Cardiac muscle cell (in vitro differentiated cells and primary cell): Measurements from ENCODE around the gene ATP8A2. TPM values are rescaled to one million over a fixed set of nuclear protein-coding genes. Genes with fewer than 3 reads are reported as not detected.
A peak's percentile ranks its signal among the peaks of the same experiment; 100 is the strongest.

ENCODE experiments used
- DNase-seq, 2 donors: peaks; one replicate each; pipeline versions ENCODE4 v3.0.0 to v3.0.0-alpha.2; 2010 to 2017; ENCODE audit warnings: low read depth in 1 of 2, low spot score in 1 of 2
- H3K27ac ChIP-seq: fragments of 200-600 bp; sonication (generic); 2 replicates; pipeline ENCODE4 v1.5.1; 2016
- H3K27me3 ChIP-seq: fragments of 200-600 bp; sonication (generic); 2 replicates; pipeline ENCODE4 v1.6.0; 2016; ENCODE audit warnings: control low read depth
- H3K36me3 ChIP-seq: fragments of 200-600 bp; sonication (generic); 2 replicates; pipeline ENCODE4 v1.5.1; 2016; ENCODE audit warnings: control low read depth
- H3K4me1 ChIP-seq: fragments of 200-600 bp; sonication (generic); 2 replicates; pipeline ENCODE4 v1.8.1; 2017; ENCODE audit warnings: low read depth, mild to moderate bottlenecking, mixed run types
- H3K4me3 ChIP-seq: fragments of 200-600 bp; sonication (generic); 2 replicates; pipeline ENCODE4 v1.5.1; 2016; ENCODE audit warnings: mild to moderate bottlenecking
- H3K9me3 ChIP-seq: fragments of 200-600 bp; sonication (generic); 2 replicates; pipeline ENCODE4 v1.5.1; 2017; ENCODE audit warnings: low read depth, mild to moderate bottlenecking, control low read depth
- polyA plus RNA-seq: library from polyadenylated mRNA; unstranded; fragments of >200 nt; fragmentation: Nextera tagmentation; extraction: Ambion mirVana; gene quantifications from 2 replicates; pipeline ENCODE4 v1.2.1, GENCODE V29; 2016
- total RNA-seq: library from RNA; depleted of rRNA; stranded (reverse); fragments of >200 nt; gene quantifications from 2 replicates; pipeline ENCODE4 v1.2.3, GENCODE V29; 2016
- TF ChIP-seq, protein P1 (sequence below): IDR thresholded peaks from 2 replicates; pipeline ENCODE4 v1.5.1; 2012; ENCODE audit warnings: low read depth, mild to moderate bottlenecking, low read length

ATP8A2 gene
- total and polyA plus RNA-seq, 2 experiments from 2014 or later, result 0.86 to 0.89 TPM

DNA sequence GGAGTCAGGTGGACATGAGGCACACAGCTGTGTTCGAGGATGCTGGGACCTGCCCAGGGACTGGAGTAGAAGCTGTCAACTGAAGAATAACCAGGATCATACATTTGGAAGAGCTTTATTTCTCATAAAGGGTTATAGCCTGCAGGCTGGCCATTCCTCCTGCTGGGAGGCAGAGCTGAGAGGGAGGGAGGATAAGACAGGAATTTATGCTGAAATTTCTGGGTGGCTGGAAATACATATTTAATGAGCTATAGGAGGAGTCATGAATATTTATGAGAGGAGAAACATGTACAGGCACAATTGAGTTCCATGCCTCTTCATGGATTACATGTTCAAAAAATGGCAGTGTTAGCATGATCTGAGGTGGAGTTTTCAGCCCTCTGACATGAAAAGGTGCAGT lies 528.2 kb downstream of the ATP8A2 start:
- no peak overlapping the region for H3K27ac ChIP-seq
- peaks cover 6% of the 10 kb centered on the region for H3K4me1 ChIP-seq
- no peaks in the 10 kb centered on the region for H3K36me3 ChIP-seq
- no peak for DNase-seq
- no peaks in the 10 kb centered on the region for H3K27me3 ChIP-seq
- H3K4me3 ChIP-seq, result no peak overlapping the region
- no peaks in the 10 kb centered on the region for H3K9me3 ChIP-seq
- TF ChIP-seq, protein P1, sequence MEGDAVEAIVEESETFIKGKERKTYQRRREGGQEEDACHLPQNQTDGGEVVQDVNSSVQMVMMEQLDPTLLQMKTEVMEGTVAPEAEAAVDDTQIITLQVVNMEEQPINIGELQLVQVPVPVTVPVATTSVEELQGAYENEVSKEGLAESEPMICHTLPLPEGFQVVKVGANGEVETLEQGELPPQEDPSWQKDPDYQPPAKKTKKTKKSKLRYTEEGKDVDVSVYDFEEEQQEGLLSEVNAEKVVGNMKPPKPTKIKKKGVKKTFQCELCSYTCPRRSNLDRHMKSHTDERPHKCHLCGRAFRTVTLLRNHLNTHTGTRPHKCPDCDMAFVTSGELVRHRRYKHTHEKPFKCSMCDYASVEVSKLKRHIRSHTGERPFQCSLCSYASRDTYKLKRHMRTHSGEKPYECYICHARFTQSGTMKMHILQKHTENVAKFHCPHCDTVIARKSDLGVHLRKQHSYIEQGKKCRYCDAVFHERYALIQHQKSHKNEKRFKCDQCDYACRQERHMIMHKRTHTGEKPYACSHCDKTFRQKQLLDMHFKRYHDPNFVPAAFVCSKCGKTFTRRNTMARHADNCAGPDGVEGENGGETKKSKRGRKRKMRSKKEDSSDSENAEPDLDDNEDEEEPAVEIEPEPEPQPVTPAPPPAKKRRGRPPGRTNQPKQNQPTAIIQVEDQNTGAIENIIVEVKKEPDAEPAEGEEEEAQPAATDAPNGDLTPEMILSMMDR, result no peak

GRCh38 chr13:25901460-25902376 lies 529.9 kb downstream of the ATP8A2 start:
- DNase-seq, result peak in 1 of 2 donors; percentile 91
- no peak overlapping the region for H3K27ac ChIP-seq
- no peaks in the 10 kb centered on the region for H3K27me3 ChIP-seq
- H3K9me3 ChIP-seq, result no peaks in the 10 kb centered on the region
- TF ChIP-seq, protein P1, result no peak
- H3K4me3 ChIP-seq, result no peak overlapping the region
- H3K36me3 ChIP-seq, result no peaks in the 10 kb centered on the region
- H3K4me1 ChIP-seq, result peaks cover 6% of the 10 kb centered on the region

GRCh38 chr13:25902455-25902854 lies 530.7 kb downstream of the ATP8A2 start:
- Histone ChIP-seq H3K27me3 (no peaks in the 10 kb centered on the region), H3K4me1 (peaks cover 6% of the 10 kb centered on the region), H3K4me3 (no peak overlapping the region), H3K27ac (no peak overlapping the region), H3K9me3 (no peaks in the 10 kb centered on the region), H3K36me3 (no peaks in the 10 kb centered on the region)
- DNase-seq, result no peak
- TF ChIP-seq, protein P1, result no peak

GRCh38 chr13:25902891-25903341 lies 531.1 kb downstream of the ATP8A2 start:
- H3K9me3 ChIP-seq, result no peaks in the 10 kb centered on the region
- no peak overlapping the region for H3K27ac ChIP-seq
- TF ChIP-seq, protein P1, result no peak
- H3K4me3 ChIP-seq, result no peak overlapping the region
- H3K36me3 ChIP-seq, result no peaks in the 10 kb centered on the region
- H3K4me1 ChIP-seq, result peaks cover 6% of the 10 kb centered on the region
- no peak for DNase-seq
- no peaks in the 10 kb centered on the region for H3K27me3 ChIP-seq

- no peaks in the 10 kb centered on the region for H3K9me3 ChIP-seq
- no peak overlapping the region for H3K27ac ChIP-seq
- H3K4me1 ChIP-seq, result peaks cover 6% of the 10 kb centered on the region
- no peak for DNase-seq
- TF ChIP-seq, protein P1, result no peak
- no peaks in the 10 kb centered on the region for H3K27me3 ChIP-seq
- H3K4me3 ChIP-seq, result no peak overlapping the region
- no peaks in the 10 kb centered on the region for H3K36me3 ChIP-seq
Observed at GRCh38 chr13:25904830-25905229, 533.1 kb downstream of the ATP8A2 start.
